Measurements from ENCODE around the gene RPS24.
"Not testable (repeated sequence)": the region's sequence is repeated elsewhere in the genome, so short reads cannot be mapped to it uniquely, and the experiment has no call there.

RPS24 gene

DNA sequence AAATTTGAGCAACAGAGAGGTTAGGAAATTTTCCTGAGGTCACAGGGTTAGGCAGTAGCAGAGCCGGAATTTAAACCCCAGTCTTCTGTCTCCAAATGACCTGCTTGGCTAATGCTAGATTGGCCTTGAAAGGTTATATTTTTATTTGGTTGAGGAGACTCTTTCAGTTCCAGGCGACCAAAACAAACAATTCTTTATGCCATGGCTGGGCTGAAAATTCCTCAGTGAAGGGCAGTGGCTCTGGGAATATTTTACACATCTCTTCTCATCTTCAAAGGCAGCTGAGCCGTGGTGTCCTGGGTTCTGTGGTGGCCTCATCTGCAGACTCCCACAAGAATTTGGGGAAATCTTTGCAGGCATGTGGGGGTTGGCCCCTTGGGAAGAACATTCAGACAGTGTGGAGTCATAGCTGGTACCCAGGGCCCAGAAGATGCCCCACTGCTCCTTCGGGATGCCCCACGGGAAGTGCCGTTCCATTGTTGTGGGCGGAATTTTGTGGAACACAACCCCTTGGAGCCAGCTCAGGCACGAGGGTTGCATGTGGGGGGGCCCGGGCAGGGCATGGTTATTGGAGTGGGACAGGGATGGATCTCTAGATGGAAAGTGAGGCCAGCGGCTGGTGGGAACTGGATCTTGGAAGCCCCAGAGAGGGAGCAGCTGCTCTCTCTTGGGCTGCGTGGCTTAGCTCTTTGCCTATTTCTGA lies 33.2 kb downstream of the RPS24 start:
- Histone ChIP-seq H3K9ac (ENCODE audit: low read length) (no peak overlapping the region), H2BK5ac (ENCODE audit: low read length) (no peak overlapping the region), H2BK15ac (replicated peaks; ENCODE audit: low read depth) (no peak overlapping the region), H3K23ac (ENCODE audit: low read length) (no peak overlapping the region), H3K27me3 (ENCODE audit: insufficient read depth, low read length, poor library complexity) (no peaks in the 10 kb centered on the region), H3K4me3 (ENCODE audit: low read length) (no peak overlapping the region), H3K4ac (ENCODE audit: low read depth, low read length) (no peak overlapping the region), H3K4me1 (ENCODE audit: control insufficient read depth, low read depth, low read length) (no peaks in the 10 kb centered on the region), H3K18ac (ENCODE audit: low read length) (no peak overlapping the region), H2AK5ac (ENCODE audit: low read length) (no peak overlapping the region), H3K27ac (ENCODE audit: low read depth, low read length) (no peak overlapping the region), H2BK120ac (ENCODE audit: low read depth, low read length) (no peak overlapping the region), H3K56ac (ENCODE audit: low read length) (no peak overlapping the region), H4K8ac (ENCODE audit: low read depth, low read length) (no peak overlapping the region), H3K36me3 (ENCODE audit: control insufficient read depth, insufficient read depth, low read length) (no peaks in the 10 kb centered on the region), H4K5ac (ENCODE audit: low read length) (no peak overlapping the region), H3K79me2 (ENCODE audit: control insufficient read depth, insufficient read depth, low read length) (no peaks in the 10 kb centered on the region), H3K79me1 (ENCODE audit: low read length) (no peaks in the 10 kb centered on the region), H3K4me2 (ENCODE audit: low read length) (no peak overlapping the region)
- no CpG with 5 or more reads among the region's 11 CpGs for WGBS (ENCODE audit: extremely low coverage, insufficient coverage, low lambda C conversion rate)
- no peak for DNase-seq

DNA sequence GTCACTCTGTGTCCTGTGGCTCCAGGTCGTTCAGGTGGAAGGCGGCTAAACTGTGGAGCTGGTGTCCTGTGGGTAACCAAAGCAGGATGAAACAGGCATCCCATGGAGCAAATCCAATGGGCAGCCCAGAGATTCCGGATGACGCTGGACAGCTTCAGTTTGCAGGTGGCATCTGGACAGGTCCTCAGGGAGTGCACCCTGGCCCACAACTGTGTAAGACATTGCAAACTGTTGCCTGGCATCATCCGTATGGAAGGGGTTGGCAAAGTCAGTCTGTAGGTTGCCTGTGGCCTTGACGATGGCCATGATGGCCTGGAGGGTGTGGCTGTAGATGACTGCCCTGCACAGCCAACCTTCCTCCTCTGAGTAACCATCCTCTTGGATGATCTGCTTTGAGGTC lies 35.5 kb downstream of the RPS24 start:
- no peak overlapping the region for H3K4ac ChIP-seq (ENCODE audit: low read depth, low read length)

DNA sequence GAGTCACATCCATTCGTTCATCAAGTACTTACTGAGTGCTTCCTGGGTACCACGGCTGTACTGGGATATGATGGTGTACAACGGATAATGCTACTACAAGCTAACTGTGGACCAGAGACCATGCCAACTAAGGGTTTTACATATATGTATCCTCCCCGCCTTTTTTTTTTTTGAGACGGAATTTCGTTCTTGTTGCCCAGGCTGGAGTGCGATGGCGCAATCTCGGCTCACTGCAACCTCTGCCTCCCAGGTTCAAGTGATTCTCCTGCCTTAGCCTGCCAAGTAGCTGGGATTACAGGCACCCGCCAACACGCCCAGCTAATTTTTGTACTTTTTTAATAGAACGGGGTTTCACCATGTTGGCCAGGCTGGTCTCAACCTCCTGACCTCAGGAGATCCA lies 36.4 kb downstream of the RPS24 start:
- not testable (repeated sequence) for H3K27me3 ChIP-seq (ENCODE audit: insufficient read depth, low read length, poor library complexity); H2AK5ac ChIP-seq (ENCODE audit: low read length); H3K4me3 ChIP-seq (ENCODE audit: low read length); H3K4ac ChIP-seq (ENCODE audit: low read depth, low read length); H3K79me1 ChIP-seq (ENCODE audit: low read length); H4K8ac ChIP-seq (ENCODE audit: low read depth, low read length); H2BK120ac ChIP-seq (ENCODE audit: low read depth, low read length); H3K23ac ChIP-seq (ENCODE audit: low read length); H3K79me2 ChIP-seq (ENCODE audit: control insufficient read depth, insufficient read depth, low read length); H3K36me3 ChIP-seq (ENCODE audit: control insufficient read depth, insufficient read depth, low read length); H4K5ac ChIP-seq (ENCODE audit: low read length); H3K4me1 ChIP-seq (ENCODE audit: control insufficient read depth, low read depth, low read length); H2BK5ac ChIP-seq (ENCODE audit: low read length); H3K27ac ChIP-seq (ENCODE audit: low read depth, low read length); H3K56ac ChIP-seq (ENCODE audit: low read length); H3K18ac ChIP-seq (ENCODE audit: low read length); H3K9ac ChIP-seq (ENCODE audit: low read length); H3K4me2 ChIP-seq (ENCODE audit: low read length); DNase-seq; H2BK15ac ChIP-seq (replicated peaks; ENCODE audit: low read depth)
- WGBS (ENCODE audit: extremely low coverage, insufficient coverage, low lambda C conversion rate) = no CpG with 5 or more reads among the region's 12 CpGs

More for the DNA sequence above, 35.5 kb downstream of the RPS24 start:
- H2BK15ac ChIP-seq (replicated peaks; ENCODE audit: low read depth) = no peak overlapping the region
- no CpG with 5 or more reads among the region's 6 CpGs for WGBS (ENCODE audit: extremely low coverage, insufficient coverage, low lambda C conversion rate)
- no peak overlapping the region for H3K4me3 ChIP-seq (ENCODE audit: low read length)
- no peak overlapping the region for H3K4me2 ChIP-seq (ENCODE audit: low read length)
- H4K8ac ChIP-seq (ENCODE audit: low read depth, low read length) = no peak overlapping the region
- no peak overlapping the region for H3K9ac ChIP-seq (ENCODE audit: low read length)
- H3K79me2 ChIP-seq (ENCODE audit: control insufficient read depth, insufficient read depth, low read length) = no peaks in the 10 kb centered on the region
- no peak overlapping the region for H3K18ac ChIP-seq (ENCODE audit: low read length)
- no peak overlapping the region for H2BK120ac ChIP-seq (ENCODE audit: low read depth, low read length)
- no peaks in the 10 kb centered on the region for H3K27me3 ChIP-seq (ENCODE audit: insufficient read depth, low read length, poor library complexity)
- no peak overlapping the region for H3K27ac ChIP-seq (ENCODE audit: low read depth, low read length)
- no peak overlapping the region for H4K5ac ChIP-seq (ENCODE audit: low read length)
- no peak overlapping the region for H2BK5ac ChIP-seq (ENCODE audit: low read length)
- no peaks in the 10 kb centered on the region for H3K79me1 ChIP-seq (ENCODE audit: low read length)
- no peak overlapping the region for H3K56ac ChIP-seq (ENCODE audit: low read length)
- H3K23ac ChIP-seq (ENCODE audit: low read length) = no peak overlapping the region
- no peak overlapping the region for H2AK5ac ChIP-seq (ENCODE audit: low read length)
- DNase-seq = no peak
- no peaks in the 10 kb centered on the region for H3K4me1 ChIP-seq (ENCODE audit: control insufficient read depth, low read depth, low read length)
- H3K36me3 ChIP-seq (ENCODE audit: control insufficient read depth, insufficient read depth, low read length) = no peaks in the 10 kb centered on the region

DNA sequence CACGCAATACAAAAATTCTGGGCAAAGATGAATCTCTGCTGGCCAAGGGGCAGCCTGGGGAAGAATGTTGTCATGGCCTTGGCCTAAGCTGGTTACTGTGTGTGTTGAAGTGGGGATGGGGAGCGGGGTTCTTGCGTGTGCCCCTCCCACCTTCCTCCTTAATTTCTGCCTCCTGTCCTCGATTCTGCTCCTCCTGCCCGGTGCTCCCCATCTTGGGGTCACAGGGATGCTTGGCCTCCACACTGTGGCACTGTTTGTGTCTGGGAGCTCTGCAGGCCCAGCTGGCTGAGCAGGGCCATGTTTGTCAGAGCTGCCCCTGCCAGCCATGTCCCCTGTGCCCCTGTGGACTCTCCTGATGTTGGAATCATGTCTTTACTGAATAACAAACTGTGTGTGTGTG lies 37.1 kb downstream of the RPS24 start:
- Histone ChIP-seq H3K79me2 (ENCODE audit: control insufficient read depth, insufficient read depth, low read length) (no peaks in the 10 kb centered on the region), H3K23ac (ENCODE audit: low read length) (no peak overlapping the region), H3K4me3 (ENCODE audit: low read length) (no peak overlapping the region), H3K56ac (ENCODE audit: low read length) (no peak overlapping the region), H2BK5ac (ENCODE audit: low read length) (no peak overlapping the region), H4K8ac (ENCODE audit: low read depth, low read length) (no peak overlapping the region), H2BK120ac (ENCODE audit: low read depth, low read length) (no peak overlapping the region), H3K4ac (ENCODE audit: low read depth, low read length) (no peak overlapping the region), H3K36me3 (ENCODE audit: control insufficient read depth, insufficient read depth, low read length) (no peaks in the 10 kb centered on the region), H3K79me1 (ENCODE audit: low read length) (no peaks in the 10 kb centered on the region), H3K4me2 (ENCODE audit: low read length) (no peak overlapping the region), H3K9ac (ENCODE audit: low read length) (no peak overlapping the region), H3K4me1 (ENCODE audit: control insufficient read depth, low read depth, low read length) (no peaks in the 10 kb centered on the region), H4K5ac (ENCODE audit: low read length) (no peak overlapping the region), H2BK15ac (replicated peaks; ENCODE audit: low read depth) (no peak overlapping the region), H3K27ac (ENCODE audit: low read depth, low read length) (no peak overlapping the region), H2AK5ac (ENCODE audit: low read length) (no peak overlapping the region), H3K27me3 (ENCODE audit: insufficient read depth, low read length, poor library complexity) (no peaks in the 10 kb centered on the region), H3K18ac (ENCODE audit: low read length) (no peak overlapping the region)
- no CpG with 5 or more reads among the region's 5 CpGs for WGBS (ENCODE audit: extremely low coverage, insufficient coverage, low lambda C conversion rate)
- DNase-seq = no peak

DNA sequence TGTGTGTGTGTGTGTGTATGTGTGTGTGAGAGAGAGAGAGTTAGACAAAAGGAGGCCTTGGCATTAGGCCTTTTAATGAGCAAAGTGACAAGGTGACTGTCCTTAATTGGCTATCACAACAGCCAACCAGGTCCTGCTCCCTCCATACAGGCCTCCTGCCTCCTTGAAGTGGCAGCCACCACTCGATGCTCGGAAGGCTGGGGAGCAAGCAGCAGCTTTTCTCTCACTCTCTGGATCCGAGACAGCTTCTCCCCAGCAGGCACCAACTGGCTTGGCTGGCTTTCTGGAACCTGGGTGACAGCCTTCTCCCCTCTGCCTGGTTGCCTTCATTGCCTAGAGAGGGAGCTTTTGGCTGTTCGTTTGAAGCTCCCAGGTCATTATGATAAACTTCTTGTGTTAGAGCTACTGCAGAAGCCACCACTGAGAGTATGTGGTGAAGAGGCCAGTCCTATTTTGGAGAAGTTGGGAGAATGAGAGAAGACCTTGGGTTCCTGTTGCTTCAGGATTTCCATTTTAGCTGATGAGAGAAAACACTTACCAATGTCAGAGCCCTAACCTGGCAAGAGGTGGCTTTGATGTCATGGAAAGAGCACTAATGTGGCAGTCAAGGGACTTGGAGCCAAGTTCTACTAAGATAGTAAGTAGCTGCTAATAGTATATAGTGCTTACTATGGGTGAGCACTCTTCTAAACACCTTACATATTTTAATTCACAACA lies 37.6 kb downstream of the RPS24 start:
- Histone ChIP-seq H4K5ac (ENCODE audit: low read length) (no peak overlapping the region), H3K4ac (ENCODE audit: low read depth, low read length) (no peak overlapping the region), H3K79me1 (ENCODE audit: low read length) (no peaks in the 10 kb centered on the region), H2BK120ac (ENCODE audit: low read depth, low read length) (no peak overlapping the region), H3K27ac (ENCODE audit: low read depth, low read length) (no peak overlapping the region), H3K4me1 (ENCODE audit: control insufficient read depth, low read depth, low read length) (no peaks in the 10 kb centered on the region), H3K4me3 (ENCODE audit: low read length) (no peak overlapping the region), H3K23ac (ENCODE audit: low read length) (no peak overlapping the region), H3K56ac (ENCODE audit: low read length) (no peak overlapping the region), H4K8ac (ENCODE audit: low read depth, low read length) (no peak overlapping the region), H2AK5ac (ENCODE audit: low read length) (no peak overlapping the region), H3K36me3 (ENCODE audit: control insufficient read depth, insufficient read depth, low read length) (no peaks in the 10 kb centered on the region), H2BK5ac (ENCODE audit: low read length) (no peak overlapping the region), H2BK15ac (replicated peaks; ENCODE audit: low read depth) (no peak overlapping the region), H3K4me2 (ENCODE audit: low read length) (no peak overlapping the region), H3K27me3 (ENCODE audit: insufficient read depth, low read length, poor library complexity) (no peaks in the 10 kb centered on the region), H3K18ac (ENCODE audit: low read length) (no peak overlapping the region), H3K79me2 (ENCODE audit: control insufficient read depth, insufficient read depth, low read length) (no peaks in the 10 kb centered on the region), H3K9ac (ENCODE audit: low read length) (no peak overlapping the region)
- no CpG with 5 or more reads among the region's 4 CpGs for WGBS (ENCODE audit: extremely low coverage, insufficient coverage, low lambda C conversion rate)
- no peak for DNase-seq

DNA sequence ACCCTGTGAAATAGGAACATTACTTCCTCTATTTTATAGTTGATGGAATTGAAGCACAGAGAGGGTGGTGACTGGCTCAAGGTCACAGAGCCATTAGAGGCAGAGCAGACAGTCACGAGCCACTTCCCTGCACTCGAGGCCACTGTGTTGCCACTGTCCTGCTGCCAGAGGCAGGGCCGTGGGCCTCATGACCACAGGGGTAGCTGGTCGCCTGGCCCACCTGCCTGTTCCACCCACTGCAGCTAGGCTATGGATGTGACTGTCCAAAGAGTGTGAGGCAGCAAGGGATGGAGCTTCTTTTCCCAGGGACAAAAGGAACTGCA lies 38.2 kb downstream of the RPS24 start:
- Histone ChIP-seq H2BK120ac (ENCODE audit: low read depth, low read length) (no peak overlapping the region), H2BK15ac (replicated peaks; ENCODE audit: low read depth) (no peak overlapping the region), H3K27ac (ENCODE audit: low read depth, low read length) (no peak overlapping the region), H3K18ac (ENCODE audit: low read length) (no peak overlapping the region), H3K79me2 (ENCODE audit: control insufficient read depth, insufficient read depth, low read length) (no peaks in the 10 kb centered on the region), H3K4me3 (ENCODE audit: low read length) (no peak overlapping the region), H2AK5ac (ENCODE audit: low read length) (no peak overlapping the region), H3K4me1 (ENCODE audit: control insufficient read depth, low read depth, low read length) (no peaks in the 10 kb centered on the region), H3K4me2 (ENCODE audit: low read length) (no peak overlapping the region), H3K23ac (ENCODE audit: low read length) (no peak overlapping the region), H4K8ac (ENCODE audit: low read depth, low read length) (no peak overlapping the region), H3K4ac (ENCODE audit: low read depth, low read length) (no peak overlapping the region), H3K9ac (ENCODE audit: low read length) (no peak overlapping the region), H3K27me3 (ENCODE audit: insufficient read depth, low read length, poor library complexity) (no peaks in the 10 kb centered on the region), H4K5ac (ENCODE audit: low read length) (no peak overlapping the region), H3K79me1 (ENCODE audit: low read length) (no peaks in the 10 kb centered on the region), H3K36me3 (ENCODE audit: control insufficient read depth, insufficient read depth, low read length) (no peaks in the 10 kb centered on the region), H2BK5ac (ENCODE audit: low read length) (no peak overlapping the region), H3K56ac (ENCODE audit: low read length) (no peak overlapping the region)
- whole genome bisulfite sequencing (ENCODE audit: extremely low coverage, insufficient coverage, low lambda C conversion rate) = no CpG with 5 or more reads among the region's 4 CpGs
- DNase-seq = no peak
